IPS-NIHi7 (cell line): ENCODE data around the gene GAST.
A peak's percentile ranks its signal among the peaks of the same experiment; 100 is the strongest.
"Not testable (repeated sequence)": the region's sequence is repeated elsewhere in the genome, so short reads cannot be mapped to it uniquely, and the experiment has no call there.

Experiments used
- DNase-seq: peaks from one replicate; pipeline ENCODE4 v3.0.0; 2012; ENCODE audit warnings: mixed read lengths; ENCODE audit errors: extremely low spot score

The GAST gene

GRCh38 chr17:41683441-41684007, 28.6 kb upstream of the GAST start:
- no peak for DNase-seq

- DNase-seq: no peak
Observed at GRCh38 chr17:41684035-41684434, 28.1 kb upstream of the GAST start.

GRCh38 chr17:41685753-41686152, 26.4 kb upstream of the GAST start:
- not testable (repeated sequence) for DNase-seq

- DNase-seq: no peak
Observed at GRCh38 chr17:41686281-41686680, 25.9 kb upstream of the GAST start.

- DNase-seq: no peak
Observed at GRCh38 chr17:41687828-41688640, 24.1 kb upstream of the GAST start.

GRCh38 chr17:41688641-41689496, 23.3 kb upstream of the GAST start, which contains the start of gene EIF1:
Gene EIF1 (plus strand): TSS chr17:41688885. CDS start chr17:41689039, 154 bp downstream.
- DNase-seq: peak; percentile 95

GRCh38 chr17:41689497-41690299, 22.4 kb upstream of the GAST start:
- DNase-seq: no peak

- no peak for DNase-seq
Observed at GRCh38 chr17:41690497-41690896, 21.6 kb upstream of the GAST start.

GRCh38 chr17:41691031-41691777, 20.9 kb upstream of the GAST start:
- no peak for DNase-seq

GRCh38 chr17:41692722-41693521, 19.2 kb upstream of the GAST start:
- DNase-seq: no peak

- DNase-seq: no peak
Observed at GRCh38 chr17:41695134-41695661, 16.9 kb upstream of the GAST start.

GRCh38 chr17:41695954-41696757, 16.0 kb upstream of the GAST start:
- peak; percentile 72 for DNase-seq

GRCh38 chr17:41697122-41697962, 14.8 kb upstream of the GAST start:
- DNase-seq: no peak

- not testable (repeated sequence) for DNase-seq
Observed at GRCh38 chr17:41700843-41701242, 11.3 kb upstream of the GAST start.

GRCh38 chr17:41702712-41703111, 9.4 kb upstream of the GAST start:
- no peak for DNase-seq

GRCh38 chr17:41705271-41705991, 6.7 kb upstream of the GAST start:
- DNase-seq: peak; percentile 59
